ENCODE results near the gene ZNHIT2. TPM values are rescaled to one million over a fixed set of nuclear protein-coding genes. Genes with fewer than 3 reads are reported as not detected.

The ZNHIT2 gene
- total and polyA plus RNA-seq, 2 experiments from 2014 or later = 17.7 to 18.1 TPM

DNA sequence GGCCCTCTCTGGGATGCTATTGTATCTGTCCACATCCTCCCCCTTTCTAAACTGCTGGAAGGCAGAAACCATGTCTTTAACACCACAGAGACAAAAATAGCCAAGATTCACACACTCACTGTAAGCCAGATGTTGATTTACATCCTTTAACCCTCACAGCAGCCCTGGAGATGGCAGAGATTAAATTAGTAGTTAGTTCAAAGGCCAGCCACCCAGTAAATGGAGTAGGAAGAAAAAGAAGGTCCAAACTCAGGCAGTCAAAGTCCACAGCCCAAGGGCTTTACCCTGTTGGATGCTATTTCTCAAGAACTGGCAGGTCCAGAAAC, 2.1 kb upstream of the ZNHIT2 start:
- H3K4me1 ChIP-seq (ENCODE audit: insufficient read depth) = peaks cover 11% of the 10 kb centered on the region
- H3F3A ChIP-seq (replicated peaks; ENCODE audit: low read depth) = peaks cover 38% of the 10 kb centered on the region
- H4K20me1 ChIP-seq (replicated peaks; ENCODE audit: insufficient read depth) = peaks cover 14% of the 10 kb centered on the region
- DNase-seq (ENCODE audit: low spot score) (no peak), ATAC-seq (no peak)
- peaks cover 18% of the 10 kb centered on the region for H3K36me3 ChIP-seq (ENCODE audit: insufficient read depth)
- H3K36me3 Mint-ChIP-seq (ENCODE audit: low read depth) = peaks cover 68% of the 10 kb centered on the region
- peak overlapping the region; percentile 100 for H3K4me3 Mint-ChIP-seq
- no peak overlapping the region for H2AFZ ChIP-seq
- TF ChIP-seq STAT1 (IDR thresholded peaks at IDR 0.05; ENCODE audit: unreplicated experiment) (no peak), CREB1 (CRISPR knock-in tag; IDR thresholded peaks at IDR 0.05; ENCODE audit: low read depth) (no peak), NANOG (IDR thresholded peaks at IDR 0.05; ENCODE audit: borderline replicate concordance) (no peak), EZH2 (IDR thresholded peaks at IDR 0.05; ENCODE audit: low read depth, unreplicated experiment) (no peak), ZNF331 (CRISPR knock-in tag; IDR thresholded peaks at IDR 0.05; ENCODE audit: low read depth) (no peak), EZH2phosphoT487 (IDR thresholded peaks at IDR 0.05; ENCODE audit: unreplicated experiment) (no peak), POLR2AphosphoS5 (IDR thresholded peaks at IDR 0.05; ENCODE audit: low read depth) (no peak), JUNB (IDR thresholded peaks at IDR 0.05; ENCODE audit: unreplicated experiment) (no peak), ZNF114 (CRISPR knock-in tag; IDR thresholded peaks at IDR 0.05) (no peak)
- TF ChIP-seq, protein P1, sequence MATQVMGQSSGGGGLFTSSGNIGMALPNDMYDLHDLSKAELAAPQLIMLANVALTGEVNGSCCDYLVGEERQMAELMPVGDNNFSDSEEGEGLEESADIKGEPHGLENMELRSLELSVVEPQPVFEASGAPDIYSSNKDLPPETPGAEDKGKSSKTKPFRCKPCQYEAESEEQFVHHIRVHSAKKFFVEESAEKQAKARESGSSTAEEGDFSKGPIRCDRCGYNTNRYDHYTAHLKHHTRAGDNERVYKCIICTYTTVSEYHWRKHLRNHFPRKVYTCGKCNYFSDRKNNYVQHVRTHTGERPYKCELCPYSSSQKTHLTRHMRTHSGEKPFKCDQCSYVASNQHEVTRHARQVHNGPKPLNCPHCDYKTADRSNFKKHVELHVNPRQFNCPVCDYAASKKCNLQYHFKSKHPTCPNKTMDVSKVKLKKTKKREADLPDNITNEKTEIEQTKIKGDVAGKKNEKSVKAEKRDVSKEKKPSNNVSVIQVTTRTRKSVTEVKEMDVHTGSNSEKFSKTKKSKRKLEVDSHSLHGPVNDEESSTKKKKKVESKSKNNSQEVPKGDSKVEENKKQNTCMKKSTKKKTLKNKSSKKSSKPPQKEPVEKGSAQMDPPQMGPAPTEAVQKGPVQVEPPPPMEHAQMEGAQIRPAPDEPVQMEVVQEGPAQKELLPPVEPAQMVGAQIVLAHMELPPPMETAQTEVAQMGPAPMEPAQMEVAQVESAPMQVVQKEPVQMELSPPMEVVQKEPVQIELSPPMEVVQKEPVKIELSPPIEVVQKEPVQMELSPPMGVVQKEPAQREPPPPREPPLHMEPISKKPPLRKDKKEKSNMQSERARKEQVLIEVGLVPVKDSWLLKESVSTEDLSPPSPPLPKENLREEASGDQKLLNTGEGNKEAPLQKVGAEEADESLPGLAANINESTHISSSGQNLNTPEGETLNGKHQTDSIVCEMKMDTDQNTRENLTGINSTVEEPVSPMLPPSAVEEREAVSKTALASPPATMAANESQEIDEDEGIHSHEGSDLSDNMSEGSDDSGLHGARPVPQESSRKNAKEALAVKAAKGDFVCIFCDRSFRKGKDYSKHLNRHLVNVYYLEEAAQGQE (IDR thresholded peaks at IDR 0.05; ENCODE audit: unreplicated experiment) = no peak
- TF ChIP-seq, protein P2, sequence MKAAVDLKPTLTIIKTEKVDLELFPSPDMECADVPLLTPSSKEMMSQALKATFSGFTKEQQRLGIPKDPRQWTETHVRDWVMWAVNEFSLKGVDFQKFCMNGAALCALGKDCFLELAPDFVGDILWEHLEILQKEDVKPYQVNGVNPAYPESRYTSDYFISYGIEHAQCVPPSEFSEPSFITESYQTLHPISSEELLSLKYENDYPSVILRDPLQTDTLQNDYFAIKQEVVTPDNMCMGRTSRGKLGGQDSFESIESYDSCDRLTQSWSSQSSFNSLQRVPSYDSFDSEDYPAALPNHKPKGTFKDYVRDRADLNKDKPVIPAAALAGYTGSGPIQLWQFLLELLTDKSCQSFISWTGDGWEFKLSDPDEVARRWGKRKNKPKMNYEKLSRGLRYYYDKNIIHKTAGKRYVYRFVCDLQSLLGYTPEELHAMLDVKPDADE (IDR thresholded peaks at IDR 0.05) = no peak
- TF ChIP-seq, protein P3, sequence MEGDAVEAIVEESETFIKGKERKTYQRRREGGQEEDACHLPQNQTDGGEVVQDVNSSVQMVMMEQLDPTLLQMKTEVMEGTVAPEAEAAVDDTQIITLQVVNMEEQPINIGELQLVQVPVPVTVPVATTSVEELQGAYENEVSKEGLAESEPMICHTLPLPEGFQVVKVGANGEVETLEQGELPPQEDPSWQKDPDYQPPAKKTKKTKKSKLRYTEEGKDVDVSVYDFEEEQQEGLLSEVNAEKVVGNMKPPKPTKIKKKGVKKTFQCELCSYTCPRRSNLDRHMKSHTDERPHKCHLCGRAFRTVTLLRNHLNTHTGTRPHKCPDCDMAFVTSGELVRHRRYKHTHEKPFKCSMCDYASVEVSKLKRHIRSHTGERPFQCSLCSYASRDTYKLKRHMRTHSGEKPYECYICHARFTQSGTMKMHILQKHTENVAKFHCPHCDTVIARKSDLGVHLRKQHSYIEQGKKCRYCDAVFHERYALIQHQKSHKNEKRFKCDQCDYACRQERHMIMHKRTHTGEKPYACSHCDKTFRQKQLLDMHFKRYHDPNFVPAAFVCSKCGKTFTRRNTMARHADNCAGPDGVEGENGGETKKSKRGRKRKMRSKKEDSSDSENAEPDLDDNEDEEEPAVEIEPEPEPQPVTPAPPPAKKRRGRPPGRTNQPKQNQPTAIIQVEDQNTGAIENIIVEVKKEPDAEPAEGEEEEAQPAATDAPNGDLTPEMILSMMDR (conservative IDR thresholded peaks at IDR 0.05; ENCODE audit: low read depth in 2 of 2) = no peak
- TF ChIP-seq, protein P4, sequence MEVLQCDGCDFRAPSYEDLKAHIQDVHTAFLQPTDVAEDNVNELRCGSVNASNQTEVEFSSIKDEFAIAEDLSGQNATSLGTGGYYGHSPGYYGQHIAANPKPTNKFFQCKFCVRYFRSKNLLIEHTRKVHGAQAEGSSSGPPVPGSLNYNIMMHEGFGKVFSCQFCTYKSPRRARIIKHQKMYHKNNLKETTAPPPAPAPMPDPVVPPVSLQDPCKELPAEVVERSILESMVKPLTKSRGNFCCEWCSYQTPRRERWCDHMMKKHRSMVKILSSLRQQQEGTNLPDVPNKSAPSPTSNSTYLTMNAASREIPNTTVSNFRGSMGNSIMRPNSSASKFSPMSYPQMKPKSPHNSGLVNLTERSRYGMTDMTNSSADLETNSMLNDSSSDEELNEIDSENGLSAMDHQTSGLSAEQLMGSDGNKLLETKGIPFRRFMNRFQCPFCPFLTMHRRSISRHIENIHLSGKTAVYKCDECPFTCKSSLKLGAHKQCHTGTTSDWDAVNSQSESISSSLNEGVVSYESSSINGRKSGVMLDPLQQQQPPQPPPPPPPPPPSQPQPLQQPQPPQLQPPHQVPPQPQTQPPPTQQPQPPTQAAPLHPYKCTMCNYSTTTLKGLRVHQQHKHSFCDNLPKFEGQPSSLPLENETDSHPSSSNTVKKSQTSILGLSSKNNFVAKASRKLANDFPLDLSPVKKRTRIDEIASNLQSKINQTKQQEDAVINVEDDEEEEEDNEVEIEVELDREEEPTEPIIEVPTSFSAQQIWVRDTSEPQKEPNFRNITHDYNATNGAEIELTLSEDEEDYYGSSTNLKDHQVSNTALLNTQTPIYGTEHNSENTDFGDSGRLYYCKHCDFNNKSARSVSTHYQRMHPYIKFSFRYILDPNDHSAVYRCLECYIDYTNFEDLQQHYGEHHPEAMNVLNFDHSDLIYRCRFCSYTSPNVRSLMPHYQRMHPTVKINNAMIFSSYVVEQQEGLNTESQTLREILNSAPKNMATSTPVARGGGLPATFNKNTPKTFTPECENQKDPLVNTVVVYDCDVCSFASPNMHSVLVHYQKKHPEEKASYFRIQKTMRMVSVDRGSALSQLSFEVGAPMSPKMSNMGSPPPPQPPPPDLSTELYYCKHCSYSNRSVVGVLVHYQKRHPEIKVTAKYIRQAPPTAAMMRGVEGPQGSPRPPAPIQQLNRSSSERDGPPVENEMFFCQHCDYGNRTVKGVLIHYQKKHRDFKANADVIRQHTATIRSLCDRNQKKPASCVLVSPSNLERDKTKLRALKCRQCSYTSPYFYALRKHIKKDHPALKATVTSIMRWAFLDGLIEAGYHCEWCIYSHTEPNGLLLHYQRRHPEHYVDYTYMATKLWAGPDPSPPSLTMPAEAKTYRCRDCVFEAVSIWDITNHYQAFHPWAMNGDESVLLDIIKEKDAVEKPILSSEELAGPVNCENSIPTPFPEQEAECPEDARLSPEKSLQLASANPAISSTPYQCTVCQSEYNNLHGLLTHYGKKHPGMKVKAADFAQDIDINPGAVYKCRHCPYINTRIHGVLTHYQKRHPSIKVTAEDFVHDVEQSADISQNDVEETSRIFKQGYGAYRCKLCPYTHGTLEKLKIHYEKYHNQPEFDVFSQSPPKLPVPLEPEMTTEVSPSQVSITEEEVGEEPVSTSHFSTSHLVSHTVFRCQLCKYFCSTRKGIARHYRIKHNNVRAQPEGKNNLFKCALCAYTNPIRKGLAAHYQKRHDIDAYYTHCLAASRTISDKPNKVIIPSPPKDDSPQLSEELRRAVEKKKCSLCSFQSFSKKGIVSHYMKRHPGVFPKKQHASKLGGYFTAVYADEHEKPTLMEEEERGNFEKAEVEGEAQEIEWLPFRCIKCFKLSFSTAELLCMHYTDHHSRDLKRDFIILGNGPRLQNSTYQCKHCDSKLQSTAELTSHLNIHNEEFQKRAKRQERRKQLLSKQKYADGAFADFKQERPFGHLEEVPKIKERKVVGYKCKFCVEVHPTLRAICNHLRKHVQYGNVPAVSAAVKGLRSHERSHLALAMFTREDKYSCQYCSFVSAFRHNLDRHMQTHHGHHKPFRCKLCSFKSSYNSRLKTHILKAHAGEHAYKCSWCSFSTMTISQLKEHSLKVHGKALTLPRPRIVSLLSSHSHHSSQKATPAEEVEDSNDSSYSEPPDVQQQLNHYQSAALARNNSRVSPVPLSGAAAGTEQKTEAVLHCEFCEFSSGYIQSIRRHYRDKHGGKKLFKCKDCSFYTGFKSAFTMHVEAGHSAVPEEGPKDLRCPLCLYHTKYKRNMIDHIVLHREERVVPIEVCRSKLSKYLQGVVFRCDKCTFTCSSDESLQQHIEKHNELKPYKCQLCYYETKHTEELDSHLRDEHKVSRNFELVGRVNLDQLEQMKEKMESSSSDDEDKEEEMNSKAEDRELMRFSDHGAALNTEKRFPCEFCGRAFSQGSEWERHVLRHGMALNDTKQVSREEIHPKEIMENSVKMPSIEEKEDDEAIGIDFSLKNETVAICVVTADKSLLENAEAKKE (CRISPR knock-in tag; IDR thresholded peaks at IDR 0.05) = no peak
- peaks cover 38% of the 10 kb centered on the region for H3K27me3 Mint-ChIP-seq (ENCODE audit: insufficient read depth, low read depth, poor library complexity)
- H3K4me3 ChIP-seq = no peak overlapping the region
- no peak overlapping the region for H3K27ac Mint-ChIP-seq
- no peaks in the 10 kb centered on the region for H3K9me2 ChIP-seq (ENCODE audit: insufficient read depth)
- H3K4me2 ChIP-seq = no peak overlapping the region
- peaks cover 50% of the 10 kb centered on the region for H3K79me2 ChIP-seq (replicated peaks; ENCODE audit: insufficient read depth)
- 0 out of 2 replicates have a peak overlapping the region, but pooled peaks have one; percentile 56 for H3K27ac ChIP-seq (ENCODE audit: low read depth)
- H3K4me1 Mint-ChIP-seq = peaks cover 20% of the 10 kb centered on the region
- H3K27me3 ChIP-seq (ENCODE audit: insufficient read depth) = no peaks in the 10 kb centered on the region
- no peaks in the 10 kb centered on the region; the same call in 2 of the 3 replicates for H3K9me3 Mint-ChIP-seq

Measured in GM23338 (cell line).